ENCODE results near the gene WDFY2.
"Not testable (repeated sequence)": the region's sequence is repeated elsewhere in the genome, so short reads cannot be mapped to it uniquely, and the experiment has no call there.

WDFY2 gene

GRCh38 chr13:51564671-51565070, 19.6 kb upstream of the WDFY2 start:
- DNase-seq = no peak

GRCh38 chr13:51569001-51569400, 15.3 kb upstream of the WDFY2 start:
- not testable (repeated sequence) for DNase-seq

- DNase-seq = no peak
Measured at GRCh38 chr13:51576754-51577153, 7.5 kb upstream of the WDFY2 start.

- DNase-seq = no peak
Measured at GRCh38 chr13:51577690-51578089, 6.6 kb upstream of the WDFY2 start.

GRCh38 chr13:51579676-51580075, 4.6 kb upstream of the WDFY2 start:
- DNase-seq = no peak

GRCh38 chr13:51581148-51581820, 3.0 kb upstream of the WDFY2 start:
- DNase-seq = no peak

- no peak for DNase-seq
Measured at GRCh38 chr13:51583469-51583874, 790 bp upstream of the WDFY2 start.

GRCh38 chr13:51584731-51585672, 740 bp downstream of the WDFY2 start:
- peak; percentile 89 for DNase-seq

GRCh38 chr13:51585696-51586095, 1.4 kb downstream of the WDFY2 start:
- DNase-seq = no peak

GRCh38 chr13:51587372-51587771, 3.1 kb downstream of the WDFY2 start:
- no peak for DNase-seq

- no peak for DNase-seq
Measured at GRCh38 chr13:51588406-51588949, 4.2 kb downstream of the WDFY2 start.

GRCh38 chr13:51589793-51590192, 5.5 kb downstream of the WDFY2 start:
- DNase-seq = no peak

GRCh38 chr13:51590231-51590970, 6.1 kb downstream of the WDFY2 start:
- no peak for DNase-seq

GRCh38 chr13:51590971-51591627, 6.8 kb downstream of the WDFY2 start:
- DNase-seq = no peak

GRCh38 chr13:51591938-51592337, 7.7 kb downstream of the WDFY2 start:
- DNase-seq = not testable (repeated sequence)

- DNase-seq = no peak
Measured at GRCh38 chr13:51594432-51594831, 10.2 kb downstream of the WDFY2 start.

GRCh38 chr13:51595416-51595815, 11.2 kb downstream of the WDFY2 start:
- DNase-seq = no peak

GRCh38 chr13:51596541-51596940, 12.3 kb downstream of the WDFY2 start:
- DNase-seq = no peak

- no peak for DNase-seq
Measured at GRCh38 chr13:51599444-51600176, 15.3 kb downstream of the WDFY2 start.

- no peak for DNase-seq
Measured at GRCh38 chr13:51600703-51601102, 16.4 kb downstream of the WDFY2 start.

- no peak for DNase-seq
Measured at GRCh38 chr13:51601601-51602565, 17.6 kb downstream of the WDFY2 start.

Measured in activated effector memory CD4-positive, alpha-beta T cell treated with anti-CD3 and anti-CD28 coated beads, Interleukin-2, amount 50 U/mL, for 16 hours (primary cell).